Stimulated activated CD8-positive, alpha-beta memory T cell treated with anti-CD3 and anti-CD28 coated beads, Interleukin-4, amount 100 ng/mL, for 1 hour (primary cell): Measurements from ENCODE around the gene GPT2.
"Not testable (repeated sequence)": the region's sequence is repeated elsewhere in the genome, so short reads cannot be mapped to it uniquely, and the experiment has no call there.

Source experiments
- DNase-seq, 2 donors: peaks; one replicate each; pipeline ENCODE4 v3.0.0-alpha.2; 2020; ENCODE audit warnings: low read depth in 2 of 2, low spot score in 1 of 2

The GPT2 gene

GRCh38 chr16:46862555-46863447 lies 21.4 kb upstream of the GPT2 start:
- no peak for DNase-seq

GRCh38 chr16:46866286-46866685 lies 17.9 kb upstream of the GPT2 start:
- DNase-seq: no peak

GRCh38 chr16:46867486-46867885 lies 16.7 kb upstream of the GPT2 start:
- DNase-seq: not testable (repeated sequence)

GRCh38 chr16:46868891-46869290 lies 15.3 kb upstream of the GPT2 start:
- not testable (repeated sequence) for DNase-seq

DNA sequence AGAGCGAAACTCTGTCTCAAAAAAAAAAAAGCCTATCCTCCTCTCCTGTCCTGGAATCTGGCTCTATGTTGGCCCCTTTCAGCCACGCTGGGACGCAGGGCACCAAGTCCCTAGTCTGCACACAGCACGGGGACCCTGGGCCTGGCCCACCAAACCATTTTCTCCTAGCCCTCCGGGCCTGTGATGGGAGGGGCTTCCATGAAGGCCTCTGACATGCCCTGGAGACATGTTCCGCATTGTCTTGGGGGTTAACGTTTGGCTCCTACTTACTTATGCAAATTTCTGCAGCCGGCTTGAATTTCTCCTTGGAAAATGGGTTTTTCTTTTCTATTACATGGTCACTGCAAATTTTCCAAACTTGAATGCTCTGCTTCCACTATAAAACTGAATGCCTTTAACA lies 12.6 kb upstream of the GPT2 start:
- no peak for DNase-seq

GRCh38 chr16:46873201-46873600 lies 11.0 kb upstream of the GPT2 start:
- DNase-seq: no peak

DNA sequence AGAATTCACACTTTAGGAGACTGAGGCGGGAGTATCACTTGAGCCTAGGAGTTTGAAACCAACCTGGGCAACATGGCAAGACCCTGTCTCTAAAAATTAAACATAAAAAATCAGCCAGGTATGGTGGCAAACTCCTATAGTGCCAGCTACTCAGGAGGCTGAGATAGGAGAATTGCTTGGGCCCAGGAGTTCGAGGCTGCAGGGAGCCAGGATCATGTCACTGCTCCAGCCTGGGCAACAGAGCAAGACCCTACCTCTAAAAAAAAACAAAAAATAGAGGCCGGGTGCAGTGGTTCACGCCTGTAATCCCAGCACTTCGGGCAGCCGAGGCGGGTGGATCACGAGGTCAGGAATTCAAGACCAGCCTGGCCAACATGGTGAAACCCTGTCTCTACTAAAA lies 8.9 kb upstream of the GPT2 start:
- no peak for DNase-seq

DNA sequence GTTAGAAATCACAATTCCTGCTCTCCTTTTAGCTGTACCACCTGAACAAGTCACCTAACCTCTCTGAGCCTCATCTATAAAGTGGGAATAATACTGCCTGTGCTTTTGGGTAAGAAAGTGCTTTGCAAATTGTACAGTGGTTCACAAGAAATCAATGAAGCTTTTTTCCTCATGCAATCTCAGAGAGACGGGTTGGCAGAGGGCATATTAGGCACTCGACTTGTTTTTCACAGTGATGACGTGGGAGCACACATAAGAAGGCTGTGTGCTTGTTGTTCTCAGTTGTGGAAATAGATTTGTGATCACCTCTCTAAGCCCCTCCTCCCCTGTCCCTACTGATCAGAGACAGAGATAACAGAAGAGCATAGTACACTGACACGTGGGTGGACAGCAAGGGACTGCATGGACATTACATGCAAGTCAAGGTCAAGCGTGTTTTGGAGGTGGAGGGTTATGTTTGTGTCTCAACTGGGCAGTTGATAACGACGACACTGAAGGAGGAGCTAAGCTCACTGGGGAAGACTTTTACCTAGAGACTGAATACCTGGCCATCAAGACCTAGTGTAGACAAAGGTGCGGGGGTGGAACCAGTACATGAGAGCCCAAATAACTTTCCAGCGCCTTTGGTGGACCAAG lies 1.7 kb upstream of the GPT2 start:
- no peak for DNase-seq

- no peak for DNase-seq
Observed at GRCh38 chr16:46882940-46883307, 1.2 kb upstream of the GPT2 start.

GRCh38 chr16:46883353-46883689 lies 841 bp upstream of the GPT2 start:
- DNase-seq: no peak

DNA sequence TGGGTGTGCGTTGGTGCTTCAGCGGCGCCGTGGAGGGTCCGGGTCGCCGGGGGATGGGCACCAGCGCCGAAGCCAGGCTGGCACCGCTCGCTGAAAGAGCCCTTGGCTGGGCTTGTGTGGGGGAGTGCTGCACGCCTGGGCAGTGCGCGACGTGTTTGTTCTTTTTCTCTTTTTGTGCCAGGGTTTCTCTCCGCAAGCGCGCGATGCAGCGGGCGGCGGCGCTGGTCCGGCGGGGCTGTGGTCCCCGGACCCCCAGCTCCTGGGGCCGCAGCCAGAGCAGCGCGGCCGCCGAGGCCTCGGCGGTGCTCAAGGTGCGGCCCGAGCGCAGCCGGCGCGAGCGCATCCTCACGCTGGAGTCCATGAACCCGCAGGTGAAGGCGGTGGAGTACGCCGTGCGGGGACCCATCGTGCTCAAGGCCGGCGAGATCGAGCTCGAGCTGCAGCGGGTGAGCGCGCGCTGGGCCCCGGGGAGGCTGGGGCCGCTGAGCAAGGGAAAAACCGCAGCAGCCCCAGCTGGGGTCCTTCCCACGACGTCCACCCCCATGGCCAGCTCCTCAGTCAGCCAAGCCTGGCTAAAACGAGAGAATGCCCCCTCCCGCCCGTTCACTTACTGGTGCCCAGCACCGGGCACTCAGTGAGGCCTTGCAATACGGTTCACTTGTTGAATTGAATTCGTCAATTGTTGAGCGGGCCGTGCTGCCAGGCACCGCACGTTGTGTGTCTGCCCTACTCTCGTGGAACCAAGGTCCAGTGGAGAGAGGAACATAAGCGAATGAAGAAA lies 541 bp downstream of the GPT2 start:
- no peak for DNase-seq

DNA sequence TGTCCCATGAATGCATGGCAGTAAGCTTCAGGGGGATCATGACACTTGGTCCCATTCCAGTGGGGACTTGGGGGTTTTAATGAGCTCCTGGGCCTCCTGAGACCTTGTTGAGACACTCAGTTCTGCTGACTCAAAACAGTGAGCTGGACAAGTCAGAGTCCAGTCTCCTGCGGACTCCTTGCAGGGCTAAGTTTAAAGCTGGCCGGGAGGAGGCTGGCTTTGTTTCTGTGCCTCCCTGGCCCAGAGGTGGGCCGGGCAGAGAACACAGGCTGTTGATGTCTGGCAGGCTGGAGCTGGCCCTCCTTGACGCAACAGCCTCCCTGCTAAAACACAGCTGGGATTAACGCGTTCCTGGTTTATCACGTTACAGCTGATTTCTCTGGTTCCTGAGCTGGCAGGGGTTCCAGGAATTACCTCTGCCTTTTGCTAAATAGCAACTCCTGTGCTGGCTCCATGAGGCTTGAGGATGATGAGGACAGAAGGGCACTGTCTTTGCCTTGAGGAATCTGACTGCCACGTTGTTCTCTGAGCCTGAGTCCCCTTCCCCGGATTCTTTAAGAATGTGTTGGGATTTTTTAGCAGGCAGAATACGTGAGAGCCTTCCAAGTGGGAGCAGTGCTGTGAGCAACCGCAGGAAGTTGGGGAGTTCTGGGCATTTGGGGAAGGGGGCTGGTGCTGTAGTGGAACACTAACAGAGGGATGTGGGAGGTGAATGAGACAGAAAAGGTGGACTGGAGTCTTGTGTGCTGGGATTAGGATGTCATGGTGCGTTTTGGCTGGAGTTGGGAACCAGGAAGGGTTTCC lies 2.0 kb downstream of the GPT2 start:
- no peak for DNase-seq

GRCh38 chr16:46886764-46887523 lies 2.8 kb downstream of the GPT2 start:
- no peak for DNase-seq

DNA sequence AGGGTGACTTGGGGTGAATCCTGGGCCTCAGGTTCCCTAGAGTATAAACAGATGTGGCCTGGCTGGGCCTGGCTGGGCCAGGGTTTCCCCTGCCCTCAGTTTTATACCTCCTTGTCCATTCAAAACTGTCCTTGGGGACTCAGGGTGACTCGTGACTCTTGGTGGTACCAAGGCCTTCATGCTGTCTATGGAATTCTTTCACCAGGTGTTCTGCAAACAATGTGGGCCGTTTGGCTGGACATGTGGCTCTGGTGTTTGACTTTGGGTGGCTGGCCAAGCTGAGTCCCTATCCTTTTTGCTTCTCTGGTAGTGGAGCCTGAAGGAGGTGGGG lies 3.3 kb downstream of the GPT2 start:
- DNase-seq: no peak

DNA sequence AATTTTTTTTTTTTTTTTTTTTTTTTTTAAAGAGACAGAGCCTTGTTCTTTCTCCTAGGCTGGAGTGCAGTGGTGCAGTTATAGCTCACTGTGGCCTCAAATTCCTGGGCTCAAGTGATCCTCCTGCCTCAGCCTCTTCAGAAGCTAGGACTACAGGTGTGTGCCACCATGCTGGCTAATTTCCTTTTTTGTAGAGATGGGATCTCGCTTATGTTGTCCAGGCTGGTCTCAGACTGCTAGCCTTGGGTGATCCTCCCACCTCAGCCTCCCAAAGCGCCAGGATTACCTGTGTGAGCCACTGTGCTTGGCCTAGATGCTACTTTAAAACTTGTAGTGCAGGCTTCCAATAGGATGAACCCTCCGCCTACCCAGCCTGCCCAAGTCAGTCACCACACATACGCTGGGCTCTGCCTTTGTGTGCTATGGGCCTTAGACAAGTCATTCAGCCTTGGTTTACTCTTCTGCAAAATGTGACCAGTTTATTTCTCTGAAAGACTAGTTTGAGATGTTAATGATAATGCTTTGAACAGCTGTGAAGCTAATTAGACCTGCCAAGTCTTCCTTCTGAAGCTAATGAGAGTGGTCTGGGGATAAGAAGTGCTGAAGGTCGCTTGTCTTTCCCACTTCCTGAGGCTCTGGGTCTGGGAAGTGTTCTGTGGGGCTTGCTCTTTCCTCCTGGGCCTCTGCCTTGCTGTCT lies 5.2 kb downstream of the GPT2 start:
- no peak for DNase-seq

DNA sequence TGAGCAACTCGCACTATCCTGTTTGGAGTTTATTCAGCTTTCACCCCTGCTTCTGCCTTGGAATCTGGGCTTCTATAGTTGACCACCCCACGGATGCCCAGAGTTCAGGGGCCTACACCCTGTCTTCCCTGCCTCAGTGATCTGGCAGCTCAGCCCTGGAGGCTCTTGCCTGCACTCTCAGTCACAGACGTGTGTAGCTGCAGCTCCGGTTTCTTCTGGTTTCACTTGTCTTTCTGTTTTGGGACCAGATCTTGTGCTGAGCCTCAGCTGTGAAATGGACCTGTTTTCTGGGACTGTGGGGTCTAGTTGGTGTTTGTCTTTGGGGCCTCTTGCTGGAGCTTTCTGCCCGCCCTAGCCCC lies 5.8 kb downstream of the GPT2 start:
- no peak for DNase-seq

DNA sequence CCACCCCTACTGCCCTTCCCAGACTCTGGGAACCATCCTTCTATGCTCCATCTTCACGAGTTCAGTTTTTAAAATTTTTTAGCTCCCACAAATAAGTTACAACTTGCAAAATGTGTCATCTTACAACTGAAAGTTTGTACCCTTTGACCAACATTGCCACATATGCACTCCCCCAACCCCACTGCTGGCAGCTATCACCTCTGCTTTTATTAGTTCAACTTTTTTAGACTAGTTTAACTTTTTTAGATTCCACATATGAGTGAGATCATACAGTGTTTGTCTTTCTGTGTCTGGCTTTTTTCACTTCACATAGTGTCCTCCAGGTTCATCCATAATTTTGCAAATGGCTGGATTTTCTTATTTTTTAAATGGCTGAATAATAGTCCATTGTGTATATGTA lies 7.7 kb downstream of the GPT2 start:
- DNase-seq: no peak

DNA sequence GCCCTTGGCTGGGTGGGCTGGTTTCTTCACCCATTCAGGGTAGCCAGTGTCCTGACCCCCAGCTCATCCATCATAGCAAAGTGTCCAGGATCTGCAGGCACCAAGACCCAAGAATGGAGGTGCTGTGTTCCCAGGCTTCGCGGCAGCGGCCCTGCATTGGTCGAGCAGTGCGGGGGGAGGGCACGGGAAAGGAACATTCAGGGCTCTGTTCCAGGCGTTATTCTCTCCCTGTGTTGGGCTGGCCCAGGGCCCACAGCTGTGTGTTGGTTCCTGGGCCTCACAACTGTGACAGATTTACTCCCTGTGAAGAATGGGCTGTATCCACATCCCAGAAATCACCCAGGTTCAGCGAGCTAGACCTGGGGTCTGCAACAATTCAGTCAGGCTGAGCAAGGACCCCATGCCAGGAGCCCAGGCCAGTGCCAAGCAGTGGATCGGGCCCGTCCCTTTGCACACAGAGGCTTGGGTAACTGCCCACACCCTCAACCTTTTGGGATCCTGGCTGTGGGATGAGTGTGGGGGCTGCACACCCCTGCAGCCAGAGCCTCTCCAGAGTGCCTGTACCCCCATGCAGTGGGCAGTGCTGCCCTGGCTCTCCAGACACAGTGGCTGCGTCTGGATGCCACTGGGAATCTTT lies 10.0 kb downstream of the GPT2 start:
- DNase-seq: no peak

DNA sequence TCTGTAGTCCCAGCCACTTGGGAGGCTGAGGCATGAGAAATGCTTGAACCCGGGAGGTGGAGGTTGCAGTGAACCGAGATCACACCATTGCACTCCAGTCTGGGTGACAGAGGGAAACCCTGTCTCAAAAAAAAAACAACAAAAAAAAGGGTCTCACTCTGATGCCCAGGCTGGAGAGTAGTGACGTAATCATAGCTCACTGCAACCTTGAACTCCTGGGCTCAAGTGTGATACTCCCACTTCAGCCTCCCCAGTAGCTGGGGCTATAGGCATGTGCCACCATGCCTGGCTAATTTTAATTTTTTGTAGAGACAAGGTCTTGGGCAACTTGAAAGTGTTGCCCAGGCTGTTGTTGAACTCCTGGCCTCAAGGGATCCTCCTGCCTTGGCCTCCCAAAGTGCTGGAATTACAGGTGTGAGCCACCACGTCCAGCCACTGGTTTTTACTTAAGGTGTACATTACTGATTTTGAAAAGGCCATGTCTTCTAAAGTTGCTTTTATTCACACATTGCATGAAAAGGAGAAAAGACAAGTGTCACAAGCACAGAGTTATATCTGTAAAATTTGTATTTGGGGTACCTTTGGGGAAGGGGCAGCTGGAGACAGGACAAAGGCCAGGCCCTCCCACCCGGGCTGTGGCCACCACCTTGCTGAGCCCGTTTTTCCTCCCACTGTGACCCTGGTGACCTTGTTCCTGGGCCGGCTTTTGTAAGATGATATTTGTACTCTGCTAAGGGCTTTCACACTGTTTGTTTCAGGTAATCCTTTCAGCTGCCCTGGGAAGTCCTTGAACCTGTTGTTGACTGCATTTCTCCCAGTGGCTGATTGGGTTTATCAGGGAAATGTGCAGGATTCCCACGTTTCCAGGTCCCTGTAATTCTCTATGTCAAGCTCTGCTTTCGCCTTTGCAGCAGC lies 11.5 kb downstream of the GPT2 start:
- DNase-seq: no peak
